HepG2 (cell line): ENCODE measurements around the gene CTNNA3. TPM values are rescaled to one million over a fixed set of nuclear protein-coding genes. Genes with fewer than 3 reads are reported as not detected.

Experiments
- ARNT2 ChIP-seq: sonication (generic); formaldehyde crosslinking; IDR thresholded peaks from 2 replicates; pipeline ENCODE4 v1.8.0; 2022; ENCODE audit warnings: mild to moderate bottlenecking, low read depth, missing genetic modification reagents, moderate library complexity
- CBX5 ChIP-seq: sonication (generic); formaldehyde crosslinking; IDR thresholded peaks from 2 replicates; pipeline ENCODE4 v1.4.0; 2020; ENCODE audit warnings: missing genetic modification reagents, borderline replicate concordance
- CREB1 ChIP-seq, 2 experiments: fragments of 450-650 bp in 1 of 2; IDR thresholded peaks; 2 replicates each; pipeline ENCODE4 v1.6.1; 2016 to 2017; ENCODE audit warnings: control low read depth in 1 of 2, mild to moderate bottlenecking in 1 of 2, missing compliant biosample characterization in 1 of 2, missing genetic modification characterization in 1 of 2
- EP300 ChIP-seq, 3 experiments: sonication (generic) in 1 of 3; formaldehyde crosslinking in 1 of 3; IDR thresholded peaks; 2 replicates each; pipeline versions ENCODE4 v1.5.1 to v1.6.1; 2011 to 2020; ENCODE audit warnings: low read depth in 2 of 3, low read length in 2 of 3, borderline replicate concordance in 1 of 3, improper control_type of control experiment in 1 of 3, mild to moderate bottlenecking in 1 of 3, missing genetic modification reagents in 1 of 3, moderate library complexity in 1 of 3
- GPN1 ChIP-seq: sonication (generic); formaldehyde crosslinking; IDR thresholded peaks from 2 replicates; pipeline ENCODE4 v1.5.1; 2020; ENCODE audit warnings: missing genetic modification reagents, borderline replicate concordance
- HNRNPH1 ChIP-seq: fragments of 200-400 bp; formaldehyde crosslinking; optimal IDR thresholded peaks from 2 replicates; pipeline ENCODE3; 2017; ENCODE audit warnings: mild to moderate bottlenecking, low read depth, low read length
- NCOR1 ChIP-seq: fragments of 200-600 bp; sonication (generic); IDR thresholded peaks from 2 replicates; pipeline ENCODE4 v1.7.0; 2017; ENCODE audit warnings: antibody characterized with exemption, low read length, borderline replicate concordance
- NFYB ChIP-seq: sonication (generic); formaldehyde crosslinking; IDR thresholded peaks from 2 replicates; pipeline ENCODE4 v1.4.0; 2020; ENCODE audit warnings: missing genetic modification reagents
- PAXIP1 ChIP-seq: sonication (generic); formaldehyde crosslinking; conservative IDR thresholded peaks from 2 replicates; pipeline ENCODE4 v1.4.0; 2020; ENCODE audit warnings: mild to moderate bottlenecking, missing genetic modification reagents, moderate library complexity
- SOX13 ChIP-seq, 3 experiments: fragments of 450-650 bp in 1 of 3; sonication (generic) in 1 of 3; formaldehyde crosslinking in 1 of 3; IDR thresholded peaks in 2 of 3; conservative IDR thresholded peaks in 1 of 3; 2 replicates each; pipeline versions ENCODE4 v1.5.0 to v1.6.1; 2016 to 2020; ENCODE audit warnings: antibody characterized with exemption in 1 of 3, mild to moderate bottlenecking in 1 of 3, missing compliant biosample characterization in 1 of 3, missing genetic modification reagents in 1 of 3, moderate library complexity in 1 of 3
- STAG1 ChIP-seq: sonication (generic); formaldehyde crosslinking; IDR thresholded peaks from 2 replicates; pipeline ENCODE4 v1.4.0; 2020; ENCODE audit warnings: missing genetic modification reagents
- THYN1 ChIP-seq: sonication (generic); formaldehyde crosslinking; IDR thresholded peaks from 2 replicates; pipeline ENCODE4 v1.8.1; 2023; ENCODE audit warnings: low read depth, mild to moderate bottlenecking, moderate library complexity, missing genetic modification reagents, borderline replicate concordance
- ZKSCAN8 ChIP-seq: IDR thresholded peaks from 2 replicates; pipeline ENCODE4 v1.6.1; 2016; ENCODE audit warnings: borderline replicate concordance, missing genetic modification reagents, missing compliant biosample characterization
- ZNF574 ChIP-seq: sonication (generic); formaldehyde crosslinking; IDR thresholded peaks from 2 replicates; pipeline ENCODE4 v1.4.0; 2020; ENCODE audit warnings: missing genetic modification reagents
- ZNF639 ChIP-seq: conservative IDR thresholded peaks from 2 replicates; pipeline ENCODE4 v1.6.1; 2018; ENCODE audit warnings: missing genetic modification reagents
- ZNF777 ChIP-seq: sonication (generic); formaldehyde crosslinking; IDR thresholded peaks from 2 replicates; pipeline ENCODE4 v1.4.0; 2020; ENCODE audit warnings: missing genetic modification reagents
- polyA plus RNA-seq, 8 experiments: library from polyadenylated mRNA; depleted of rRNA in 3 of 8; stranded (reverse) in 7 of 8; unstranded in 1 of 8; fragments of >200 nt; fragmentation: Illumina TruSeq in 4 of 8; extraction: Trizol in 4 of 8; gene quantifications; 2 replicates each; pipeline versions ENCODE4 v1.2.1 to v1.2.3, GENCODE V29; 2011 to 2016; ENCODE audit warnings: low read depth in 4 of 8, missing spikeins in 1 of 8, mixed read lengths in 1 of 8; ENCODE audit not compliant: insufficient read depth in 1 of 8
- total RNA-seq, 5 experiments: library from RNA; depleted of rRNA; stranded (reverse); fragments of >200 nt; fragmentation: Illumina TruSeq; extraction: Trizol; gene quantifications; 2 replicates each; pipeline ENCODE4 v1.2.3, GENCODE V29; 2016; ENCODE audit warnings: low read depth in 1 of 5

The CTNNA3 gene
- total and polyA plus RNA-seq, 2 of the 13 experiments (the other 11 are each of a cell fraction or from before 2014, with no cell fraction given), result not detected

GRCh38 chr10:66283874-66284464 lies 1412.0 kb downstream of the CTNNA3 start (continued):
- peak; percentile 83 for TF ChIP-seq PAXIP1
- no peak for TF ChIP-seq THYN1 (CRISPR knock-in tag)
- peak in 1 of 2 experiments; percentile 65; a peak in 1 of 4 replicates for TF ChIP-seq EP300 (IDR thresholded peaks at IDR 0.05; ENCODE audit: low read depth in 2 of 2, low read length in 2 of 2)
- no peak for TF ChIP-seq EP300 (CRISPR knock-in tag; IDR thresholded peaks at IDR 0.05; ENCODE audit: borderline replicate concordance)
- TF ChIP-seq CBX5 (CRISPR knock-in tag), result no peak
- no peak for TF ChIP-seq STAG1 (CRISPR knock-in tag)
- TF ChIP-seq NCOR1, result peak; percentile 41; the same call in 1 of the 2 replicates
- TF ChIP-seq SOX13 (IDR thresholded peaks at IDR 0.05), result no peak
- peak in 1 of 2 experiments; percentile 49; a peak in 2 of 4 replicates for TF ChIP-seq SOX13 (CRISPR knock-in tag; conservative IDR thresholded peaks at IDR 0.05 in 1 of 2, IDR thresholded peaks at IDR 0.05 in 1 of 2)
- TF ChIP-seq ZNF574 (CRISPR knock-in tag), result no peak
- no peak for TF ChIP-seq NFYB
- TF ChIP-seq HNRNPH1, result no peak
- no peak for TF ChIP-seq ZKSCAN8 (CRISPR knock-in tag)
- TF ChIP-seq ZNF639 (CRISPR knock-in tag), result no peak
- no peak for TF ChIP-seq GPN1 (CRISPR knock-in tag)
- no peak for TF ChIP-seq ARNT2 (CRISPR knock-in tag)
- TF ChIP-seq ZNF777, result no peak
- no peak for TF ChIP-seq CREB1 (IDR thresholded peaks at IDR 0.05)
- TF ChIP-seq CREB1 (CRISPR knock-in tag; IDR thresholded peaks at IDR 0.05), result 0 out of 2 replicates have a peak, but pooled peaks have one; percentile 10
